ENCODE data around the gene SNF8. TPM values are rescaled to one million over a fixed set of nuclear protein-coding genes. Genes with fewer than 3 reads are reported as not detected.

SNF8 gene
- polyA plus RNA-seq, 1 donor (not counting 4 experiments of a cell fraction or from before 2014, with no cell fraction given), result 90.5 TPM

- no peaks in the 10 kb centered on the region for H3K36me3 ChIP-seq (ENCODE audit: control insufficient read depth in 2 of 2, extremely low read depth in 1 of 2, insufficient read depth in 2 of 2, low read length in 2 of 2)
- dilution Hi-C loops (cut with MboI; ENCODE audit: extremely low pct_ligation_motif_present, low sequenced_read_pairs), result no loop called here
- no peaks in the 10 kb centered on the region for H3K79me2 ChIP-seq (ENCODE audit: control insufficient read depth, insufficient read depth, low read length)
- no peaks in the 10 kb centered on the region for H4K20me1 ChIP-seq (ENCODE audit: control insufficient read depth, extremely low read depth, insufficient read depth, low read length)
- FAIRE-seq (no peak), DNase-seq (ENCODE audit: low read depth, low spot score) (no peak)
- TF ChIP-seq CTCF (optimal IDR thresholded peaks at IDR 0.05 in 1 of 3, IDR thresholded peaks at IDR 0.05 in 1 of 3, conservative IDR thresholded peaks at IDR 0.05 in 1 of 3; ENCODE audit: extremely low read depth in 1 of 3, insufficient read depth in 2 of 3, low read length in 3 of 3) (no peak), EZH2 (IDR thresholded peaks at IDR 0.05; ENCODE audit: low read length) (no peak)
- no peaks in the 10 kb centered on the region for H3K9me1 ChIP-seq (ENCODE audit: control insufficient read depth, extremely low read depth, insufficient read depth, low read length)
- peaks cover 6% of the 10 kb centered on the region for H3K27me3 ChIP-seq (ENCODE audit: control insufficient read depth, extremely low read depth, insufficient read depth, low read length)
- H3K27ac ChIP-seq (ENCODE audit: control insufficient read depth, insufficient read depth, low read length), result no peak overlapping the region
- peaks cover 11% of the 10 kb centered on the region for H3K4me1 ChIP-seq (ENCODE audit: control insufficient read depth, extremely low read depth, insufficient read depth, low read length)
- H3K4me3 ChIP-seq (ENCODE audit: control insufficient read depth in 2 of 3, extremely low read depth in 1 of 3, insufficient read depth in 2 of 3, low read depth in 1 of 3, low read length in 3 of 3), result no peak overlapping the region
- no peaks in the 10 kb centered on the region for H3K9me3 ChIP-seq (ENCODE audit: control insufficient read depth, low read depth, low read length)
- no peak overlapping the region for H3K4me2 ChIP-seq (ENCODE audit: control insufficient read depth, extremely low read depth, insufficient read depth, low read depth, low read length)
- no peak overlapping the region for H3K9ac ChIP-seq (ENCODE audit: control insufficient read depth, extremely low read depth, insufficient read depth, low read length)
- H2AFZ ChIP-seq (ENCODE audit: control insufficient read depth, low read length), result no peak overlapping the region
These were observed 29.2 kb upstream of the SNF8 start for GRCh38 chr17:48973806-48974205.

DNA sequence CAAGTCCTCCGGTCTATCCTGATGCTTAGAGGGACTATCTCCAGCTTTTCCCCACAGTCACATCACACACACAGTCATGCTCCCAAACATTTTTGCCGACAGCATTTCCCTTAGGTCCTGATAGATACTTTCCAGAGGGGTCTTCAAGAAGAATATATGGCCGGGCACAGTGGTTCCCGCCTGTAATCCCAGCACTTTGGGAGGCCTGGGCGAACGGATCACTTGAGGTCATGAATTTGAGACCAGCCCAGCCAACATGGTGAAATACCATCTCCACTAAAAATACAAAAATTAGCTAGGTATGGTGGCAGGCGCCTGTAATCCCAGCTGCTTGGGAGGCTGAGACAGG lies 28.1 kb upstream of the SNF8 start:
- H3K4me2 ChIP-seq (ENCODE audit: control insufficient read depth, extremely low read depth, insufficient read depth, low read depth, low read length), result peak overlapping the region; percentile 59
- no peak overlapping the region for H3K4me3 ChIP-seq (ENCODE audit: control insufficient read depth in 2 of 3, extremely low read depth in 1 of 3, insufficient read depth in 2 of 3, low read depth in 1 of 3, low read length in 3 of 3)
- no peaks in the 10 kb centered on the region for H3K9me1 ChIP-seq (ENCODE audit: control insufficient read depth, extremely low read depth, insufficient read depth, low read length)
- DNase-seq (ENCODE audit: low read depth, low spot score) (no peak), FAIRE-seq (no peak)
- no peak overlapping the region for H3K27ac ChIP-seq (ENCODE audit: control insufficient read depth, insufficient read depth, low read length)
- H3K4me1 ChIP-seq (ENCODE audit: control insufficient read depth, extremely low read depth, insufficient read depth, low read length), result peaks cover 11% of the 10 kb centered on the region
- no peaks in the 10 kb centered on the region for H3K79me2 ChIP-seq (ENCODE audit: control insufficient read depth, insufficient read depth, low read length)
- H3K36me3 ChIP-seq (ENCODE audit: control insufficient read depth in 2 of 2, extremely low read depth in 1 of 2, insufficient read depth in 2 of 2, low read length in 2 of 2), result no peaks in the 10 kb centered on the region
- TF ChIP-seq CTCF (optimal IDR thresholded peaks at IDR 0.05 in 1 of 3, IDR thresholded peaks at IDR 0.05 in 1 of 3, conservative IDR thresholded peaks at IDR 0.05 in 1 of 3; ENCODE audit: extremely low read depth in 1 of 3, insufficient read depth in 2 of 3, low read length in 3 of 3) (no peak), EZH2 (IDR thresholded peaks at IDR 0.05; ENCODE audit: low read length) (no peak)
- dilution Hi-C loops (cut with MboI; ENCODE audit: extremely low pct_ligation_motif_present, low sequenced_read_pairs), result no loop called here
- no peaks in the 10 kb centered on the region for H4K20me1 ChIP-seq (ENCODE audit: control insufficient read depth, extremely low read depth, insufficient read depth, low read length)
- H3K9ac ChIP-seq (ENCODE audit: control insufficient read depth, extremely low read depth, insufficient read depth, low read length), result no peak overlapping the region
- H2AFZ ChIP-seq (ENCODE audit: control insufficient read depth, low read length), result no peak overlapping the region
- H3K27me3 ChIP-seq (ENCODE audit: control insufficient read depth, extremely low read depth, insufficient read depth, low read length), result peaks cover 6% of the 10 kb centered on the region
- H3K9me3 ChIP-seq (ENCODE audit: control insufficient read depth, low read depth, low read length), result no peaks in the 10 kb centered on the region

Measured in keratinocyte (primary cell).